Stimulated activated CD4-positive, alpha-beta T cell treated with anti-CD3 and anti-CD28 coated beads, Interleukin-4, amount 100 ng/mL, for 48 hours (primary cell): Measurements from ENCODE around the gene WNT9A.
"Not testable (repeated sequence)": the region's sequence is repeated elsewhere in the genome, so short reads cannot be mapped to it uniquely, and the experiment has no call there.

Source experiments
- DNase-seq, 2 donors: peaks; one replicate each; pipeline ENCODE4 v3.0.0-alpha.2; 2020; ENCODE audit warnings: low read depth in 2 of 2

Gene WNT9A, protein sequence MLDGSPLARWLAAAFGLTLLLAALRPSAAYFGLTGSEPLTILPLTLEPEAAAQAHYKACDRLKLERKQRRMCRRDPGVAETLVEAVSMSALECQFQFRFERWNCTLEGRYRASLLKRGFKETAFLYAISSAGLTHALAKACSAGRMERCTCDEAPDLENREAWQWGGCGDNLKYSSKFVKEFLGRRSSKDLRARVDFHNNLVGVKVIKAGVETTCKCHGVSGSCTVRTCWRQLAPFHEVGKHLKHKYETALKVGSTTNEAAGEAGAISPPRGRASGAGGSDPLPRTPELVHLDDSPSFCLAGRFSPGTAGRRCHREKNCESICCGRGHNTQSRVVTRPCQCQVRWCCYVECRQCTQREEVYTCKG

GRCh38 chr1:227947676-227948492, at the start of gene WNT9A:
TSS of gene WNT9A (minus strand) at chr1:227947932. CDS start at chr1:227947887, 45 bp downstream.
- no peak for DNase-seq

- DNase-seq = no peak
These were observed 48.6 kb upstream of the WNT9A start for GRCh38 chr1:227996187-227996950.

GRCh38 chr1:227994632-227995300, 47.0 kb upstream of the WNT9A start:
- DNase-seq = no peak

DNA sequence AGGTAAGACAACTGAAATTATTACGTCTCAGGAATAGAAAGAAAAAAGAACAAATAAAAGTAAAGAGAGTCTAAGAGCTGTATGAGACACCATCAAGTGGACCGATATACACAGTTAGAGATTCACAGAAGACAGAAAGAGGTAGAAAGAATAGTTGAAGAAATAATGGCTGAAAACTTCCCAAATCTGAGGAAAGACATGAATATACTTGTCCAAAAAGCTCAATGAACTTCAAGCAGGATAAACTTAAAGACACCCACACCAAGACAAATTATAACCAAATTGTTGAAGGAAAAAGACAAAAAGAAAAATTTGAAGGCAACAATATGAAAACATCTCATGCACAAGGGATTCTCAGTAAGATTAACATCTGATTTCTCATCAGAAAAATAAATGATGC, 39.4 kb upstream of the WNT9A start:
- no peak for DNase-seq

DNA sequence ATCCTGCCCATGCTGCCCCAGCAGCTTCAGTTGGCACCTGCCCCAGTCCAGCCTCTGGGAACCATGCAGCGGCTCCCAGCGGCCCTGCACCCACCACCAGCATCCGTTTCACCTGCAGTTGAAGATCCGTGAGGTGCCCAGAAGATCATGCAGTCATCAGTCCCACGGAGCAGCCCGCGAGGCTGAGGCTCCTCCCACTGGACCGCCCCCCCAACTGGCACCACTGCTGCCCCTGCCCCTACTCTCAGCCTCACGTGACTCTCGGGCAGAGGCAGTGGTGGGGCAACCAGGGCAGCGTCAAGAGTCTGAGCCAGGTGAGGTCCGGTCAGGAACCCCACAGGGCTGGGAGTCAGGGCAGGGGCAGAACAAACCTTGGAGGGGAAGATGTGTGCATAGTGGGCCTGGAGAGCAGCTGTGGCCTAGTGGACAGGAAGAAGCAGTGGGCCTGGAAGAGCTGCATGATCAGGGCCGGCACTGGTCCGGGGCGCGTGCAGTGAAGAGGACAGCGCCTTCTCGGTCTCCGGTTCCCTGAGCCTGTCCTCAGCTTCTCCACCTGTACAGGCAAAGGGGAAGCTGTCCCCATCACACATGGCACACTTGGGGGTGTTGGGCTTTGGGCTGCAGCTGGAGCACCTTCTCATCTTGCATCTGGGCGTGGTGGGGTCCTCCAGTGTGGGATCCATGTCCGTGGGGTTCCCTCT, 28.0 kb upstream of the WNT9A start:
- DNase-seq = not testable (repeated sequence)

DNA sequence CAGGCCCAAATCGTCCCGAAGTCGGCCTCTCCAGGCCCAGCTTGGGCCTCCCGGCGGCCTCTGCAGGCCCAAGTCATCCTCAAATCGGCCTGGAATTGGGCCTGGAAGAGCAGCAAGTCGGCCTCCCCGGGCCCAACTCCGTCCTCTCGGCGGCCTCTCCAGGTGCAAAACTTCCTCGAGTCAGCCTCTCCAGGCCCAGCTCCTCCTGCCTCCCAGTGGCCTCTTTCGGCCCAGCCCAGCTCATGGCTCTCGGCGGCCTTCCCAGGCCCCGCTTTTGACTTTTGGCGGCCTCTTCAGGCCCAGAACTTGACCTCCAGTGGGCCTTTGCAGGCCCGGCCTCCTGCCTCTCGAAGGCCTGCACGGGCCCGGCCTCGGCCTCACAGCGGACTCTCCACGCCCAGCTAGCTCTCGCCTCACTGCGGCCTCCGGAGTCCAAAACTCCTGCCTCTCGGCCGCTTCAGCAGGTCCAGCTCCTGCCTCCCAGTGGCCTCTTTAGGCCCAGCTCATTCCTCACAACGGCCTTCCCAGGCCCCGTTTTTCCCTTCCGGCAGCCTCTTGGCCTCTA, 26.1 kb upstream of the WNT9A start:
- not testable (repeated sequence) for DNase-seq

DNA sequence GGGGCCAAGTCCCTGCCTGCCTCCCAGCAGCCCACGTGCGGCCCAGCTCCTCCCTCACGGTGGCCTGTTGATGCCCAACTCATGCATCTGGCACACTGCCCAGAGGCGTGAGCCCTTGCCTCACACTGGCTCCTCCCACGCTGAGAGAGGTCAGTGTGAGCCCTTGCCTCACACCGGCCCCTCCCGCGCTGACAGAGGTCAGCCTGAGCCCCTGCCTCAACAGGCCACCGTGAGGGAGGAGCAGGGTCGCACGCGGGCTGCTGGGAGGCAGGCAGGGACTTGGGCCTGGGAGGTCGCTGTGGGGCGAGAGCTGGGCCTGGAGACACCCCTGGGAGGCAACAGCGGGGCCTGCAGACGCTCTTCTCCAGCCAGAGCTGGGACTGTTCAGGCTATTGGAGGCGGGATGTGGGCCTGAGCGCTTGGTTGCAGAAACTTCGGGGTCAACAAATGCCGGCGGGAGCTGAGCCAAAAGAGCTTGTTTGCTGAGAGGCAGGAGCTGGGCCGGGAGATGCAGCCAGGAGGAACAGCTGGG, 25.2 kb upstream of the WNT9A start:
- not testable (repeated sequence) for DNase-seq

DNA sequence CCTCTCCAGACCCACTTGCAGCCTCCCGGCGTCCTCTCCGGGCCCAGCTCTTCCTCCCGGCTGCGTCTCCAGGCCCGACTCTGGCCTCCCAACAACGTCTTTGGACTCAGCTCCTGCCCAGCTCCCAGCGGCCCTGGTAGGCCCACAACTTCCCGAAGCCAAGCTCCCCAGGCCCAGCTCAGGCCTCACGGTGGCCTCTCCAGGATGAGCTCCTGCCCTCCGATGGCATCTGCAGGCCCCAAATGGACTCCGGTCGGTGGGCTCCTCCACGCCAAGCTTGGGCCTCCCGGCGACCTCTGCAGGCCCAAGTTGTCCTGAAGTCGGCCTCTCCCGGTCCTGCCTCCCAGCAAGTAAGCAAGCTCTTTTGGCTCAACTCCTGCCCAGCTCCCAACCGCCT, 24.5 kb upstream of the WNT9A start:
- DNase-seq = not testable (repeated sequence)

DNA sequence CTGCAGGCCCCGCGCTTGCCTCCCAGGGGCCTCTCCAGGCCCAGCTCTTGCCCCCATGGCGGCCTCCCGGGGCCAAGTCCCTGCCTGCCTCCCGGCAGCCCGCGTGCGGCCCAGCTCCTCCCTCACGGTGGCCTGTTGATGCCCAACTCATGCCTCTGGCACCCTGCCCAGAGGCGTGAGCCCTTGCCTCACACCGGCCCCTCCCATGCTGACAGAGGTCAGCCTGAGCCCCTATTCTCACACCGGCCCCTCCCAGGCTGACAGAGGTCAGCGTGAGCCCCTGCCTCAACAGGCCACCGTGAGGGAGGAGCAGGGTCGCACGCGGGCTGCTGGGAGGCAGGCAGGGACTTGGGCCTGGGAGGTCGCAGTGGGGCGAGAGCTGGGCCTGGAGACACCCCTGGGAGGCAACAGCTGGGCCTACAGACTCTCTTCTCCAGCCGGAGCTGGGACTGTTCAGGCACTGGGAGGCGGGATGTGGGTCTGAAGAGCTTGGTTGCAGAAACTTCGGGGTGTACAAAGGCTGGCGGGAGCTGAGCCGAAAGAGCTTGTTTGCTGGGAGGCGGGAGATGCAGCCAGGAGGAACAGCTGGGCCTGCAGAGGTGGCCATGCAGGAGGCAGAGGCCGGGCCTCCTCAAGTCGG, 24.0 kb upstream of the WNT9A start:
- not testable (repeated sequence) for DNase-seq

DNA sequence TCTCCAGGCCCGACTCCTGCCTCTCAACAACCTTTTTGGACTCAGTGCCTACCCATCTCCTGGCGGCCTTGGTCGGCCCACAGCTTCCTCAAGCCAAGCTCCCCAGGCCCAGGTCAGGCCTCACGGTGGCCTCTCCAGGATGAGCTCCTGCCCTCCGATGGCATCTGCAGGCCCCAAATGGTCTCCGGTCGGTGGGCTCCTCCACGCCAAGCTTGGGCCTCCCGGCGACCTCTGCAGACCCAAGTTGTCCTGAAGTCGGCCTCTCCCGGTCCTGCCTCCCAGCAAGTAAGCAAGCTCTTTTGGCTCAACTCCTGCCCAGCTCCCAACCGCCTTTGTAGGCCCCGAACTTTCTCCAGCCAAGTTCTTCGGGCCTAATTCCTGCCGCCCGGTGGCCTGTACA, 23.5 kb upstream of the WNT9A start:
- not testable (repeated sequence) for DNase-seq

DNA sequence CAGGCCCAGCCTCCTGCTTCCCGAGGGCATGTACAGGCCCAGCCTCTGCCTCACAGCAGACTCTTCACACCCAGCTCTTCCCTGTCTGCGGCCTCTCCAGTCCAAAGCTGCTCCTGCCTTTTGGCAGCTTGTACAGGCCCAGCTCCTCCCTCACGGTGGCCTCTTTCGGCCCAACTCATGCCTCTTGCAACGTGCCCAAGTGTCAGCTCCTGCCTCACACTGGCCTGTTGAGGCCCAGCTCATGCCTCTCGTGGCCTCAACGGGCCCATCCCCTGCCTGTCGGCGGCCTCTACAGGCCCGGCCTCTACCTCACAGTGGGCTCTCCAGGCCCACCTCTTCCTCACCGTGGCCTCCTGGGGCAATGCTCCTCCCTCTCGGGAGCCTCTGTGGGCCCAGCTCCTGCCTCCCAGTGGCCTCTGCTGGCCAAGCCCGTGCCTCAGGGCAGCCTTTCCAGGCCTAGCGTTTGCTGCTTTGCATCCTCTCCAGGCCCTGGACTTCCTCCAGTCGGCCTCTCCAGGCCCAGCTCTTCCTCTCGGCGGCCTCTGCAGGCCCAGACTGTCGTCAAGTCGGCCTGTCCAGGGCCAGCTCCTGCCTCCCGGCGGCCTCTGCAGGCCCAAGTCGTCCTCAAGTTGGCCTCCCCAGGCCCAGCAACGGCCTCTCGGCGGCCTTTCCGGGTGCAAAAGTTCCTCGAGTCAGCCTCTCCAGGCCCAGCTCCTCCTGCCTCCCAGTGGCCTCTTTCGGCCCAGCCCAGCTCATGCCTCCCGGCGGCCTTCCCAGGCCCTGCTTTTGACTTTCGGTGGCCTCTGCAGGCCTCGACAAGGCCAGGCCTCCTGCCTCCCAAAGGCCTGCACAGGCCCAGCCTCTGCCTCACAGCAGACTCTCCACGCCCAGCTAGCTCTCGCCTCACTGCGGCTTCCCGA, 22.6 kb upstream of the WNT9A start:
- not testable (repeated sequence) for DNase-seq

GRCh38 chr1:227967815-227968214, 20.1 kb upstream of the WNT9A start:
- not testable (repeated sequence) for DNase-seq

GRCh38 chr1:227966733-227967132, 19.0 kb upstream of the WNT9A start:
- DNase-seq = not testable (repeated sequence)

DNA sequence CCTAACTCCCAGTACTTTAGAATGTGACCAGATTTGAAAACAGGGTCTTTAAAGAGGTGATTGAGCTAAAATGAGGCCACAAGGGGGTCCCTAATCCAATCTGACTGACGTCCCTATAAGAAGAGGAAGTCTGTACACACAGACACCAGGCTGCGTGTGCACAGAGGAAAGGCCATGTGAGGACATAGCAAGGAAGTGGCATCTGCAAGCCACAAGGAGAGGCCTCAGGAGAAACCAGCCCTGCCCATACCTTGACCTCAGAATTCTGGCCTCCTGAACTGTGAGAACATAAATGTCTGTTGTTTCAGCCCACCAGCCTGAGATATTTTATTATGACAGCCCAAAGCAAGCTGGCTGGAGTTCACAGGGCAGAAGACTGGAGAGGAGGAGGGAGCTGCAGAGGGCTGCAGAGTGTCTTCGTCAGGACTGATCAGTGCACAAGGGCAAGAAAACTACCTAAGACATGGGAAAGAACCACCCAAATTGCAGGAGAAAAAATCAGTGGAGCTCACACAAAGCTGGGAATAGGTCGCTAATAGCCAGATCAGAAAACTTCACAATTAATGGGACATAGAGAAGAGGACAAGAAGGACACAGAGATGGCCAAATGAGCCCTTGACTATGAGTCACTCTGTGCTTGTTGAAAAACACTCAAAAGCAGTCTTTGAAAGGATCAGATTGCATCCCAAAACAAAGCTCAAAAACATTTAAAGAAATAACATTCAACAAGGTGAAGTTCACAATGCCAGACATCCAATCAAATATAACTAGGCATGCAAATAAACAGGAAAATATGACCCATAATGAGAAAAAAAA, 14.1 kb upstream of the WNT9A start:
- DNase-seq = no peak

DNA sequence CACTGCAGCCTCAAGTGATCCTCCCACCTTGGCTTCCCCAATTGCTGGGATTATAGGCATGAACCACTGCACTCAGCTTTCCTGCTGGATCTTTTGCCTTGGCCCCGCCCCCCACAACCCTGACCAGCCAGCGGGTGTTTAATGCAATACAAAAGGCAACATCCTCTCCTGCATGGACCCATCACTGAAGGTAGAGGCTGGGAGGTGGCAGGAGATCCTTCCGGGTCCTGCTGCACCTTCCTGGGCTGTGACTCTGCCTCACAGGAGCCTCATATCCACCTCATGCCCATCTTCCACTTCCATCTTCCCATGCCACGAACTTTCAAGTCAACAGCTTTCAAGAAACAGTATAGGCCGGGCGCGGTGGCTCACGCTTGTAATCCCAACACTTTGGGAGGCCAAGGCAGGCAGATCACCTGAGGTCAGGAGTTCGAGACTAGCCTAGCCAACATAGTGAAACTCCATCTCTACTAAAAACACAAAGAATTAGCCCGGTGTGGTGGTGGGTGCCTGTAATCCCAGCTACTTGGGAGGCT, 11.7 kb upstream of the WNT9A start:
- DNase-seq = no peak

GRCh38 chr1:227958617-227959324, 11.0 kb upstream of the WNT9A start:
- no peak for DNase-seq

- DNase-seq = no peak
These were observed 8.1 kb upstream of the WNT9A start for GRCh38 chr1:227955808-227956207.
